NCI-H510A treated with DMSO at 0.1 percent for 48 hours (cell line): ENCODE data around the gene ALDH1A3.

Source experiments
- DNase-seq: peaks from one replicate; lab custom pipeline; 2025; lab: John Stamatoyannopoulos, UW

The ALDH1A3 gene

GRCh38 chr15:100885116-100885515 lies 5.5 kb downstream of the ALDH1A3 start:
- no peak for DNase-seq

GRCh38 chr15:100885811-100886210 lies 6.2 kb downstream of the ALDH1A3 start:
- DNase-seq = no peak

- no peak for DNase-seq
These were observed 7.7 kb downstream of the ALDH1A3 start for GRCh38 chr15:100887211-100887913.

DNA sequence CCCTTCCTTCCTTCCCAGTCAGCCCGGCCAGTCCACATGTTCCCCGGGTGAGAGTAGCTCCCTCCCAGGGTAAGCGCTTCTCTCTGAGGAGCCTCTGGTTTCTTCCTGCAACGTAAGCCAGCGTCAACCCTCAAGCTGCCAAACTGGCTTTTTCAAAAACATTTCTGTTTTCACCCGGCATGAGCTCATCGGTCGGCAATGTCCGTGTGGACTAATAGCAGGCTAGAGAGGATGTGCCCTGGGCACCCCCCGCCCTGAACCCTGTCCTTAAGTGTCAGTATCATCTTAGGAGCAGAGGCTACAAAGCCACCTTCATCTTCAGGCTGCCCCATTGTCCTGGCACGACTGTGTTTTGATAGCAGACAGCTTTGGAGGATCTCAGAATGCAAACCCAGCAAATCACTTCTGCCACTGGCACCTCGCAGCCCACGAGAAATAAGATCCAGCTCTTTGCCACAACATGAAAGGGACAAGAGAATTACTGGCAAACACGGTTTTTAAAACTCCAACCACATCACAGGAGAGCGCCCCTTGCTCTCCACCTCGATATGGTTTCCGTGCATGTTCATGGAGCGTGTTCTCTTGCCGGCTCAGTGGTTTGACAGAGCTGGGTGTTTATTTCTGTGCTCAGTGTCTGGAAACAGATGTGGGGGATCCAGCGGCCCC lies 9.9 kb downstream of the ALDH1A3 start:
- no peak for DNase-seq

DNA sequence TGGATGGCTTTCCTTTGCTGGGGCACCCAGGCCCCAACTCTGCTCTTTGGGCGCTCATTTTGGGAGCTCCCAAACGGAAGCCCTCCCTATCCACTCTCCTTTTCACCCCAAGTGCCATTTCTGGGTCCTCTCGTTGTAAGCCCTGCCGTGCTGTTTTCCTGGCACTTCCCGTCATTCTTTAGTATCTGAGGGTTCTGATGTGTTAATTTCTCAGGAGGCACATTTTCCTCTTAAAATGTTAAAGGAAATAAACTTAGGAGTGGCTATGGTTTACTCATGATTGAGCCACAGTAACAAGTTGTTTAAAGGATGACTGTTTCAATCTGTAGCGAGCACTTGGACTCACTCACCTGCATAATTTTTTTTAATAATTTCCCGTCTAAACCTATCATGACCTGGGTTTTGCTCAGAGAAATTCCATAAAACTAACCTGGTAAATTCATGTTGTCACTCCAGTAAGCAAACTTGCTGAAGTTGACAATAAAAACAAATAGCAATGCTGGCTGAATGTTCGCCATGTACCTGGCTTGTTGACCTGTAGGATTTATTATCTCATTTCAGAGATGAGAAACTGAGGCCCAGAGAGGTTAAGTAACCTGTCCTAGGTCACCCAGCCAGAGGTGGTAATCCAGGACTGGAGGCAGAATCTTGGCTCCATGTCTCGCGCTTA lies 10.6 kb downstream of the ALDH1A3 start:
- no peak for DNase-seq

GRCh38 chr15:100890850-100891249 lies 11.2 kb downstream of the ALDH1A3 start:
- DNase-seq = no peak

DNA sequence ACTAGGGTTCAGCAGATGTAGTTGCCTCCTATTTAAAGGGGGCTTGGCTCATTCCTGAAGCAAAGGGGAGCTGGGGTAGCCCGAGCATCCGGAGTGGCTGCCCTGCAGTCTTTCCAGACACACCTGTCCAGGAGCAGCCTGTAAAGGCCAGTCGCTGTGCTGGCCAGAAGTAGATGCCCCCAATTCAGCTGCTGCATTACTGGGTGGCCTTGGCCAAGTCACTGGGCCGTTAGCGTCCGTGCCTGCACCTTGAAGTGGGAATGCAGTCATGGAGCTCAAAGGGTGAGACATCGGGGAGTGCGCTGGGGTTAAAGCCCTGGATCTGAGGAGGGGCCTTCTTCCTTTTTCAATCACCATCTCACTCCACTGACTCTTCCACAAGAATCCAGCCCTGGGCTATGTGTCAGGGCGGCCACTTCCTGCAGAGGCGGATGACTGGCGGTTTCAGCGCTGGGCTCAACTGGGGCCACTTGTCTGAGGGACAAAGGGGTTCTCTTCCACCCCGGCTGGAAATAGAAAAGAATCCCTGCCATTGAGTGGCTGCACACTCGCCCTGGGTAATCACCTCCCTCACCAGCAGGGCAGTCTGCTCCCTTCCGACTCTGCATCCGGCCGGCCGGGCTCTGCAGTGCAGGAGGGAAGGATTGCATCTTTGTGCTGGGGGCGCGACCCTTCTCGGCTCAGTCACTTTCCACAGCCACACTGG lies 11.8 kb downstream of the ALDH1A3 start:
- DNase-seq = no peak

DNA sequence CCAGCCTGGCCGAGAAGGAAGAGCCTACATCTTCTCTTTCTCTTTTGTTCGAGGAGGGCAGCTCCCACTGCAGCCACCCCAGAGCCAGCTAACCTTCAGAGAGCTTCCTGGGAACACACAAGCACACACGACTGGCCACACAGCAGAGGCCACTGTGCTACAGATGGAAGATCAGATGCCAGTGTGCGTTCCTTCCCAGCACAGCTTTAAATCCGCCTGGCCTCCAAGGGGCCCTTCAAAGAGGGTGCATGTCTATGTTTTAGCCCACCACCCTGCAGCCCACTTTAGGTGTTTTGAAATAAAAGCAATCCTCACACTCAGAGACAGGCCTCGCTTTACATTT lies 12.4 kb downstream of the ALDH1A3 start:
- no peak for DNase-seq

GRCh38 chr15:100893261-100893963 lies 13.8 kb downstream of the ALDH1A3 start:
- DNase-seq = no peak

DNA sequence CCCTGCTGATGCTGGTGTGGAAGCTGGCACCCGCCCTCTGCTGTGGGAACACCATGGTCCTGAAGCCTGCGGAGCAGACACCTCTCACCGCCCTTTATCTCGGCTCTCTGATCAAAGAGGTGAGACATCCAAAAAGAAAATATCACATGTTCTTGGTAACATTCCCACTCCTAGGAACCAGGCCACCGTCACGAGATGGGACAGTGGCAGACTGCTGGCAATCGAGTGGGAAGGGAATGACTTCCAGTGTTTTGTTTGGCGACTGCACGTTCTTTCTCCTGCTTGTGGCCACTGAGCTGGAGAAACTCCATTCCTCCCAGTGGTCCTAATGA lies 14.3 kb downstream of the ALDH1A3 start:
- no peak for DNase-seq

GRCh38 chr15:100895721-100896120 lies 16.1 kb downstream of the ALDH1A3 start:
- DNase-seq = no peak

DNA sequence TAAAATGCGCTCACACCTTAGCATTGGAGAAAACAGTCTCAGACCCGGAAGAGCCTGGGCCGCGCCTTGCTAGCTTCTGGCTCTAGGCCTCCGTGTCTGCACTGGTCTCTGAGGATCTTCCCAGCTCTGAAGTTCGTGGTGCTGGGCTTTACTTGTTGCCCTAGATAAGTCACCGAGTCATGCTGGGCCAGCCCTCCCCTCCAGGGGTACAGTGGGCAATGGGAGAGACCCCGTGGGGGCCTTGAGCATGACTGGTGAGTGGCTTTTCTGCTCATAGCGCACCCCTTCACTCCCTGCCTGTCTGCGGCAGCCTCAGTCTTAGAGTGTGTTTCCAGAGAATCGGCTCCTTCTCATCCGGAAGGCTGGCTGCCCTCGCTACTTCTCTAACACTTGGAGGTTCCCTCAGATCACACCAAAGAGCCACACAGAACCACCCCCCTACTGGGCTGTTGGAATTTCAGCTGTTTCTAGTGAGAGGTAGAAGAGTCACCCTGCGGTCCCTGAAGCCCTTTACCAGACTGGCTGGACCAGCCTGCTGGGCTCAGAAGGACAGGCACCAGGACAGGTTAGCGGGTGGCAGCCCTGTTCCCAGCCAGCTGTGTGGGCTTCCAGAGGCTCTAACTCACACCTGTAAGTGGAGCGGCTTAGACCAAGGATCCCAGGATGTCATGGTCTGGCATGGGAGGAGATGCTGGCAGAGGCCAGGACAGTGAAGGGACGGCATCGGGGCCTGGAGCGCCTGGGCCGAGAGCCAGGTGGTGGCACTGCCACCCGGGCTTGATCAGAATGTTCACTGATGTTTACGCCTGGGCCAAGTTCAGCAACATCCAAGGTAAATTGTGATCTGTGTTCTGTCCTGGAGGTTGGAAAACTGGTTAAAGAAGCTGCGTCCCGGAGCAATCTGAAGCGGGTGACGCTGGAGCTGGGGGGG lies 17.9 kb downstream of the ALDH1A3 start:
- DNase-seq = no peak

DNA sequence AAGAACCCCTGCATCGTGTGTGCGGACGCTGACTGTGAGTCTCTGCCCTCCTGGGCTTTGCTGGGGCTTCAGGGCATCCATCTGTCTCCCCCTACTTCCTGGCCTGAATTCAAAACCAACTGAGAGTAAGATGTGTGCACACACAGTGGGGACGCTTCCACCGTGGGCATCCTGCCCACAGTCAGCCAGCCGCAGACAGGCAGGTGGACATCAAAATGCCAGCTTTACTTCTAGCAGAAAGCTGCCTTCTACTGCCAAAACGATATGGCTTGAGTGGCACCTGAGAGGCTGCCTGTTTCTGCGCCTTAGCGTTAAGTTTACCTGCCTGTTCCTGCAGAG lies 18.5 kb downstream of the ALDH1A3 start:
- DNase-seq = no peak

DNA sequence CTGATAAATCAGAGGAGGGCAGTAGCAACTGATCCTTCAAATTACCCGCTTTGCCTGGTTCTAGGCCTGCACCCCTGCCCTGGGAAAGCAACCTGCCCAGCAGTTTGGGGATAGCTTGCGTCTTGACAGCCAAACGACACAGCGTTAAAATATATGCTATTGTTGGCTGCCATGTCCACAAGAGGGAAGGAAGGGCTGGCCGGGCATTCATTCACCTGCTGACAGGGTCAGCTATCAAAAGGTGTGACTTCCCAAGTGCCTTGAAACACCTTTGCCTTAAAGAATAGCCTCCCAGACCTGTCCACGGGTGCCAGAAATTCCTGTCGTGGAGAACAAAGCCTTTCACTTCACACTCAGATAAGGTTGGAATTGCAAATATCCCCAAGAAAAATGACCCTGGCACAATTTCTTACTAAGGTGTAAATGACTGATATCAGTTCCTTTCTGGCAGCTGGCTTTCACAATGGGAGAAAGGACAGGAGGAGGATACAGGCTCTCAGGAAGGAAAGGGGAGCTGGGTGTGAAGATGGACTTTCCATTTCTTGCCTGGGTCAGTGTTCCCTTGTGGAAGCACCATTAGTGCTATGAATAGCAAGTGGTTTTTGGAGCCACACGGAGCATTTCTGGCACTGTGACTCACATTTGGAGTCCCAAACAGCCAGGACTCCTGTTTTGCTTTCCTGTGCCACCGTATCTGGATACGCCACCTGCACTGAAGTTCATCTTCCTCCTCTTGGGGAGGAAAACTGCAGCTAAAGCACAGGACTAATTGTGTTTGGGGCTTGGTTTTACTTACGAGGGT lies 19.2 kb downstream of the ALDH1A3 start:
- DNase-seq = no peak

DNA sequence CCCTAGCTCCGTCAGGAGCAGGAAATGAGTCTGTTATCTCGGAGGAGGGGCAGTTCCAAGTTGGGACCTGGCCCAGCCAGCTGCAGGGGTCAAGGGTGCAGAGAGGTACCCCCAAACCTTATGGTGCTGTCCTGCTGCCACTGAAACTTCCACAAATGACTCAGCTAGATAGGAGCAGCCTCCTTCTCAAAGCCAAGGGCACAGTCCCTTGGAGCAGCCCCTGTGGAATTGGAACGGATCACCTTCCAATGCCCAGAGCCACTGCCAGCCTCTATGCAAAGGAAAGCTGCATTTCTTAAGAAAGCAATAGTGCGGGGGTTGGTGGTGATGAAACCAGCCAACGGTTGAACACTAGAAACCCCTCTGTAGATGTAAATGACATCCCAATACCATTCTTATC lies 20.0 kb downstream of the ALDH1A3 start:
- no peak for DNase-seq

DNA sequence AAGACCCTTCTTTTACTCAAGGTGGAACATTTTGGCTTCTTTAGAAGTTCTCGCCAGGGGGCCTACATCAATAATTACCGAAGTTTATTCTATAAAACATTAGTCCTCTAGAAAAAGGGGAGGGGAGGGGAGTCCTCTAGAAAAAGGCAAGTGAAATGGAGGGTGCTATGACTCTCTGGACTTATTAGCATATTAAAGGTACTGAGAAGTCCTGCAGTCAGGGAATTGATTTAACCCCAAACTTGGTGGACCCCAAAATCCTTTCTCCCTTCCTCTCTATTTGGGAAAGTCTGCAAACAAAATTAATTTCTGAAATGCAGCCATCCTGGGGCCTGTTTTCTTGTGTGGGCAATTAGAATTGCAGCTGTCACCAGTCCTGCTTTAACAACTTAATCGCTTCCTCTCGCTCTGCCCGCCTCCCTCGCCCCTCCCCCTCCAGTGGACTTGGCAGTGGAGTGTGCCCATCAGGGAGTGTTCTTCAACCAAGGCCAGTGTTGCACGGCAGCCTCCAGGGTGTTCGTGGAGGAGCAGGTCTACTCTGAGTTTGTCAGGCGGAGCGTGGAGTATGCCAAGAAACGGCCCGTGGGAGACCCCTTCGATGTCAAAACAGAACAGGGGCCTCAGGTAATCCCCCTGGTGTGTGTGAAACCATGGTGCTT lies 20.6 kb downstream of the ALDH1A3 start:
- no peak for DNase-seq

- DNase-seq = no peak
These were observed 21.2 kb downstream of the ALDH1A3 start for GRCh38 chr15:100900795-100901169.

GRCh38 chr15:100901296-100901695 lies 21.7 kb downstream of the ALDH1A3 start:
- DNase-seq = no peak

DNA sequence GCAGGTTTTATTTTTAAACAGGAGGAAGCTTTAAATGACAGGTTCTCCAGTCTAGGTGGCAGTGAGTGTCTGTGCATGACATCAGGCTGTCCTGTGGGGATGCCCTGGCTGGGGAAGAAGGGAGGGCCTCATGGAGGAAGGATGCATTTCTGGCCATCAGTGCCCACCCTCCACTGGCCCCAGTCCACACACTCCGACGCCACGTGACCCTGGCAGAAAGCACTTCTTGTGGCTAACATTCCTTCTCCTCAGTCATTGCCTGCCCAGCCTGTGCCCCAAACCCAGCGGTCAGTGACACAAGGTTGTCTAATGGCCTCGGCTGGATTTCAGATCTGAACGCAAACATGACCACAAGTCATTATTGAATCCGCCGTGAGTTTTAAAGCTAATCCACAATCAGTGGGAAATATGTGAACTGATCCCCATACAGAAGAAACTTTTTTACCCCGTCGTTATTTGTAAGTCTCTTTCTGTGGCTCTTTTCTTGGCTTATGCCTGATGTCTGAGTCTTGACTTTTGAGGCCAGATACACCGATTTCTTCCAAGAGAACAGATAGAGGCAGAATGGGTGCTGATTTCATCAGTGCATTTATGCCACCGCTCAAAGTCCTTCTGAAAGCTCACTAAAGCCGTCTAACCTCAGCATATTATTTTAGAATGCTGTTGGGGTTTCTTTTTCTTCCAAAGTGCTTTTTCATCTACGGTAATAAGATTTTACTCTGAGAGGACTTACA lies 22.2 kb downstream of the ALDH1A3 start:
- DNase-seq = no peak
